Hematopoietic multipotent progenitor cell treated with erythropoietin and hydrocortisone succinate and interleukin-3 and kit ligand, for 15 days (in vitro differentiated cells): ENCODE measurements around the gene FUT4.
"Not testable (repeated sequence)": the region's sequence is repeated elsewhere in the genome, so short reads cannot be mapped to it uniquely, and the experiment has no call there.

ENCODE experiments used
- DNase-seq: peaks from one replicate; pipeline ENCODE4 v3.0.0-alpha.2; 2015; ENCODE audit warnings: low spot score

The FUT4 gene

GRCh38 chr11:94567181-94567670 lies 23.5 kb downstream of the FUT4 start, which contains the start of gene PIWIL4:
Gene PIWIL4 (plus strand): TSS chr11:94567368. CDS start chr11:94567519, 151 bp downstream.
- DNase-seq = no peak

- no peak for DNase-seq
These were observed 24.5 kb downstream of the FUT4 start for GRCh38 chr11:94568200-94568599.

GRCh38 chr11:94568717-94569116 lies 25.0 kb downstream of the FUT4 start:
- no peak for DNase-seq

- not testable (repeated sequence) for DNase-seq
These were observed 29.3 kb downstream of the FUT4 start for GRCh38 chr11:94572975-94573374.

- no peak for DNase-seq
These were observed 30.7 kb downstream of the FUT4 start for GRCh38 chr11:94574193-94574961.

- no peak for DNase-seq
These were observed 32.6 kb downstream of the FUT4 start for GRCh38 chr11:94576306-94576705.

GRCh38 chr11:94577841-94578240 lies 34.1 kb downstream of the FUT4 start:
- DNase-seq = no peak

GRCh38 chr11:94581926-94582325 lies 38.2 kb downstream of the FUT4 start:
- no peak for DNase-seq

GRCh38 chr11:94583213-94583865 lies 39.6 kb downstream of the FUT4 start:
- no peak for DNase-seq

GRCh38 chr11:94583866-94584500 lies 40.3 kb downstream of the FUT4 start:
- DNase-seq = no peak

GRCh38 chr11:94584978-94585377 lies 41.3 kb downstream of the FUT4 start:
- DNase-seq = no peak

GRCh38 chr11:94585399-94585798 lies 41.7 kb downstream of the FUT4 start:
- DNase-seq = no peak

GRCh38 chr11:94586546-94586945 lies 42.8 kb downstream of the FUT4 start:
- no peak for DNase-seq

- DNase-seq = no peak
These were observed 43.3 kb downstream of the FUT4 start for GRCh38 chr11:94586978-94587377.

GRCh38 chr11:94588366-94588942 lies 44.7 kb downstream of the FUT4 start:
- no peak for DNase-seq

- DNase-seq = no peak
These were observed 46.8 kb downstream of the FUT4 start for GRCh38 chr11:94590352-94591041.

- DNase-seq = no peak
These were observed 49.3 kb downstream of the FUT4 start for GRCh38 chr11:94593030-94593429.

- DNase-seq = no peak
These were observed 51.4 kb downstream of the FUT4 start for GRCh38 chr11:94595076-94595475.

GRCh38 chr11:94597896-94598295 lies 54.2 kb downstream of the FUT4 start:
- DNase-seq = no peak
